T-helper 9 cell (primary cell): ENCODE data around the gene JPT2.
"Not testable (repeated sequence)": the region's sequence is repeated elsewhere in the genome, so short reads cannot be mapped to it uniquely, and the experiment has no call there.

ENCODE experiments used
- DNase-seq: peaks from one replicate; pipeline ENCODE4 v3.0.0-alpha.2; 2020

JPT2 gene

GRCh38 chr16:1710811-1711507, 32.9 kb downstream of the JPT2 start:
- DNase-seq, result no peak

- DNase-seq, result no peak
These were observed 34.7 kb downstream of the JPT2 start for GRCh38 chr16:1712791-1713261.

GRCh38 chr16:1713331-1713730, 35.3 kb downstream of the JPT2 start:
- DNase-seq, result no peak

GRCh38 chr16:1713933-1714332, 35.9 kb downstream of the JPT2 start:
- DNase-seq, result no peak

GRCh38 chr16:1715220-1715619, 37.1 kb downstream of the JPT2 start:
- no peak for DNase-seq

- DNase-seq, result not testable (repeated sequence)
These were observed 40.2 kb downstream of the JPT2 start for GRCh38 chr16:1718236-1718635.

GRCh38 chr16:1719559-1720229, 41.6 kb downstream of the JPT2 start:
- not testable (repeated sequence) for DNase-seq

- DNase-seq, result no peak
These were observed 43.3 kb downstream of the JPT2 start for GRCh38 chr16:1721372-1721771.

- DNase-seq, result peak; percentile 35
These were observed 45.5 kb downstream of the JPT2 start for GRCh38 chr16:1723450-1724147.

- DNase-seq, result no peak
These were observed 46.4 kb downstream of the JPT2 start for GRCh38 chr16:1724491-1724890.

- no peak for DNase-seq
These were observed 48.8 kb downstream of the JPT2 start for GRCh38 chr16:1726661-1727502.

GRCh38 chr16:1727651-1728624, 49.9 kb downstream of the JPT2 start:
- DNase-seq, result no peak

GRCh38 chr16:1729026-1729425, 50.9 kb downstream of the JPT2 start:
- DNase-seq, result no peak

GRCh38 chr16:1729445-1729844, 51.4 kb downstream of the JPT2 start:
- no peak for DNase-seq

GRCh38 chr16:1731073-1731472, 53.0 kb downstream of the JPT2 start:
- DNase-seq, result no peak

- no peak for DNase-seq
These were observed 53.5 kb downstream of the JPT2 start for GRCh38 chr16:1731603-1732002.

GRCh38 chr16:1732071-1732470, 54.0 kb downstream of the JPT2 start:
- no peak for DNase-seq

GRCh38 chr16:1732551-1732987, 54.5 kb downstream of the JPT2 start:
- not testable (repeated sequence) for DNase-seq

GRCh38 chr16:1734123-1734522, 56.0 kb downstream of the JPT2 start:
- DNase-seq, result no peak

GRCh38 chr16:1734816-1735215, 56.7 kb downstream of the JPT2 start:
- DNase-seq, result no peak

GRCh38 chr16:1740234-1740633, 62.2 kb downstream of the JPT2 start:
- DNase-seq, result no peak
